DOHH2 (cell line): Measurements from ENCODE around the gene GPR148.

ENCODE experiments used
- CTCF ChIP-seq: fragments of 200-600 bp; sonication (generic); IDR thresholded peaks from one replicate; pipeline ENCODE4 v1.5.1; 2014; ENCODE audit warnings: antibody characterized with exemption, mild to moderate bottlenecking, low read depth, low read length; ENCODE audit not compliant: poor library complexity, severe bottlenecking
- EZH2phosphoT487 ChIP-seq: fragments of 200-600 bp; sonication (generic); IDR thresholded peaks from 2 replicates; pipeline ENCODE4 v1.6.1; 2017; ENCODE audit warnings: borderline replicate concordance, mild to moderate bottlenecking, antibody characterized with exemption, low read length, moderate library complexity, mixed read lengths

- TF ChIP-seq CTCF (no peak), EZH2phosphoT487 (no peak)
Observed at GRCh38 chr2:130763405-130763804, 34.5 kb downstream of the GPR148 start.
